Tibial nerve (tissue), 3 donors: ENCODE results near the gene RGS7.

Source experiments
- CTCF ChIP-seq, 5 experiments: fragments of 200-600 bp in 3 of 5; fragments of 450-650 bp in 2 of 5; sonication (generic) in 3 of 5; IDR thresholded peaks; one replicate each; pipeline ENCODE4 v1.5.1; 2016 to 2019; ENCODE audit warnings: antibody characterized with exemption in 5 of 5, mild to moderate bottlenecking in 3 of 5, moderate library complexity in 2 of 5
- POLR2A ChIP-seq, 2 donors: fragments of 450-650 bp; IDR thresholded peaks; one replicate each; pipeline ENCODE4 v1.6.1; 2017; ENCODE audit warnings: antibody characterized with exemption in 2 of 2, mild to moderate bottlenecking in 2 of 2, moderate library complexity in 2 of 2

GRCh38 chr1:240866724-240867123, 490.3 kb downstream of the RGS7 start:
- TF ChIP-seq CTCF (IDR thresholded peaks at IDR 0.05), result no peak
- no peak for TF ChIP-seq POLR2A (IDR thresholded peaks at IDR 0.05)
